Gastrocnemius medialis (tissue), 4 donors: ENCODE data around the gene DNM2. TPM values are rescaled to one million over a fixed set of nuclear protein-coding genes. Genes with fewer than 3 reads are reported as not detected.
"Not testable (repeated sequence)": the region's sequence is repeated elsewhere in the genome, so short reads cannot be mapped to it uniquely, and the experiment has no call there.

Source experiments
- ATAC-seq, 2 donors: fragments of 150-250 bp; one replicate each; pipeline ENCODE4 v1.9.1; 2016
- DNase-seq, 2 donors: peaks; one replicate each; pipeline ENCODE4 v3.0.0-alpha.2; 2019
- H3K27ac ChIP-seq, 4 donors: fragments of 200-600 bp; sonication (generic); 1 replicate in 1 of 4; 2 replicates in 3 of 4; pipeline ENCODE4 v1.5.1; 2016 to 2018; ENCODE audit warnings: mild to moderate bottlenecking in 2 of 4, moderate library complexity in 1 of 4
- H3K27me3 ChIP-seq, 3 donors: fragments of 200-600 bp; sonication (generic) in 2 of 3; 1 replicate in 1 of 3; 2 replicates in 2 of 3; pipeline versions ENCODE4 v1.5.1 to v1.6.0; 2016 to 2019; ENCODE audit warnings: mild to moderate bottlenecking in 1 of 3, moderate library complexity in 1 of 3
- H3K36me3 ChIP-seq, 2 donors: fragments of 200-600 bp; sonication (generic) in 1 of 2; one replicate each; pipeline ENCODE4 v1.5.1; 2017 to 2018
- H3K4me1 ChIP-seq, 2 donors: fragments of 200-600 bp; sonication (generic) in 1 of 2; one replicate each; pipeline ENCODE4 v1.5.1; 2016 to 2017; ENCODE audit warnings: mild to moderate bottlenecking in 2 of 2
- H3K4me3 ChIP-seq, 4 donors: fragments of 200-600 bp; sonication (generic) in 3 of 4; 1 replicate in 1 of 4; 2 replicates in 3 of 4; pipeline ENCODE4 v1.5.1; 2016 to 2019; ENCODE audit warnings: mild to moderate bottlenecking in 2 of 4
- H3K9me3 ChIP-seq, 3 donors: fragments of 200-600 bp; sonication (generic) in 2 of 3; 1 replicate in 1 of 3; 2 replicates in 2 of 3; pipeline ENCODE4 v1.5.1; 2016 to 2019
- POLR2A ChIP-seq, 2 donors: fragments of 450-650 bp; IDR thresholded peaks; one replicate each; pipeline ENCODE4 v1.6.1; 2017; ENCODE audit warnings: antibody characterized with exemption in 2 of 2, mild to moderate bottlenecking in 2 of 2, moderate library complexity in 2 of 2
- in situ Hi-C, 4 donors: fragments of 200-750 bp; cut with MboI; loops; one replicate each; pipeline versions ENCODE4 v1.15.0 to v1.8.0; 2017; ENCODE audit warnings: low sequenced_read_pairs in 4 of 4
- intact Hi-C: fragments of 100-400 bp; cut with DNase I; formaldehyde crosslinking; loops from one replicate; pipeline ENCODE4 v1.15.1; 2023; ENCODE audit warnings: low total_unique reads
- total RNA-seq, 4 donors: library from RNA; depleted of rRNA; stranded (reverse); fragments of >200 nt; gene quantifications; one replicate each; pipeline versions ENCODE4 v1.1.0 to v1.2.3, GENCODE V29; 2016
- TF ChIP-seq, protein P1 (sequence below), 5 experiments: fragments of 450-650 bp in 3 of 5; fragments of 200-600 bp in 2 of 5; sonication (generic) in 2 of 5; IDR thresholded peaks in 4 of 5; conservative IDR thresholded peaks in 1 of 5; 1 replicate in 4 of 5; 2 replicates in 1 of 5; pipeline ENCODE4 v1.5.1; 2016 to 2019; ENCODE audit warnings: antibody characterized with exemption in 5 of 5, mild to moderate bottlenecking in 3 of 5, moderate library complexity in 3 of 5

Gene DNM2
- total RNA-seq, 4 donors from 2014 or later = 76.2 to 131 (median 108) TPM

DNA sequence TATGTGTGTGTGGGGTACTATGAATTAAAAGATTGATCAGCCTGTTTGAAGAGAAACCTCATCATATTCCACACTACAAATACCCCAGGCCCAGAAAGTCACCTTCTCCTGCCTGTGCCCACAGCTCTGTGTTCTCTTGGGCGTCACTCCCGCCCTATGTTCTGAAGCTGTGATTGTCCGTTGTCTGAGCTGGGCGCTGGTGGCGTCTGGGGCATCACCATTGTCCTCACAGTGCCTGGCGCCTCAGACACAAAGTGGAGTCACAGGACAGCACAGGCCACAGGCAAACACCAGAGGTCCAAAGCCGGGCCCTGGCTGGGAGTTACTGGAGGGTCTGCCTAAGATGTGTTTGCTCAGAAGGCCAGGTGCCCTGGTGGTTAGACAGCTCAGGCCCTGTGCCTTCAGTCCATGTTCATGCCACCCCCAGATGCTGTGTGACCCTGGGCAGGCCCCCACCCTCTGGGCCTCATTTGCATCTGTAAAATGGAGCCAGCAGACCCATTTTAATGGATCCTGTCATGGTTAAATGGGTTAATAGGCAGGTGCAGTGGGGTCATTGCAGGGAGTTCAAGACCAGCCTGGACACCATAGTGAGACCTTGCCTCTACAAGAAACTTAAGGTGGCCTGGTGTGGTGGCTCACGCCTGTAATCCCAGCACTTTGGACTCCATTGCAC, 34.5 kb downstream of the DNM2 start:
- TF ChIP-seq POLR2A (IDR thresholded peaks at IDR 0.05) = no peak
- TF ChIP-seq, protein P1, sequence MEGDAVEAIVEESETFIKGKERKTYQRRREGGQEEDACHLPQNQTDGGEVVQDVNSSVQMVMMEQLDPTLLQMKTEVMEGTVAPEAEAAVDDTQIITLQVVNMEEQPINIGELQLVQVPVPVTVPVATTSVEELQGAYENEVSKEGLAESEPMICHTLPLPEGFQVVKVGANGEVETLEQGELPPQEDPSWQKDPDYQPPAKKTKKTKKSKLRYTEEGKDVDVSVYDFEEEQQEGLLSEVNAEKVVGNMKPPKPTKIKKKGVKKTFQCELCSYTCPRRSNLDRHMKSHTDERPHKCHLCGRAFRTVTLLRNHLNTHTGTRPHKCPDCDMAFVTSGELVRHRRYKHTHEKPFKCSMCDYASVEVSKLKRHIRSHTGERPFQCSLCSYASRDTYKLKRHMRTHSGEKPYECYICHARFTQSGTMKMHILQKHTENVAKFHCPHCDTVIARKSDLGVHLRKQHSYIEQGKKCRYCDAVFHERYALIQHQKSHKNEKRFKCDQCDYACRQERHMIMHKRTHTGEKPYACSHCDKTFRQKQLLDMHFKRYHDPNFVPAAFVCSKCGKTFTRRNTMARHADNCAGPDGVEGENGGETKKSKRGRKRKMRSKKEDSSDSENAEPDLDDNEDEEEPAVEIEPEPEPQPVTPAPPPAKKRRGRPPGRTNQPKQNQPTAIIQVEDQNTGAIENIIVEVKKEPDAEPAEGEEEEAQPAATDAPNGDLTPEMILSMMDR (IDR thresholded peaks at IDR 0.05 in 4 of 5, conservative IDR thresholded peaks at IDR 0.05 in 1 of 5) = no peak

DNA sequence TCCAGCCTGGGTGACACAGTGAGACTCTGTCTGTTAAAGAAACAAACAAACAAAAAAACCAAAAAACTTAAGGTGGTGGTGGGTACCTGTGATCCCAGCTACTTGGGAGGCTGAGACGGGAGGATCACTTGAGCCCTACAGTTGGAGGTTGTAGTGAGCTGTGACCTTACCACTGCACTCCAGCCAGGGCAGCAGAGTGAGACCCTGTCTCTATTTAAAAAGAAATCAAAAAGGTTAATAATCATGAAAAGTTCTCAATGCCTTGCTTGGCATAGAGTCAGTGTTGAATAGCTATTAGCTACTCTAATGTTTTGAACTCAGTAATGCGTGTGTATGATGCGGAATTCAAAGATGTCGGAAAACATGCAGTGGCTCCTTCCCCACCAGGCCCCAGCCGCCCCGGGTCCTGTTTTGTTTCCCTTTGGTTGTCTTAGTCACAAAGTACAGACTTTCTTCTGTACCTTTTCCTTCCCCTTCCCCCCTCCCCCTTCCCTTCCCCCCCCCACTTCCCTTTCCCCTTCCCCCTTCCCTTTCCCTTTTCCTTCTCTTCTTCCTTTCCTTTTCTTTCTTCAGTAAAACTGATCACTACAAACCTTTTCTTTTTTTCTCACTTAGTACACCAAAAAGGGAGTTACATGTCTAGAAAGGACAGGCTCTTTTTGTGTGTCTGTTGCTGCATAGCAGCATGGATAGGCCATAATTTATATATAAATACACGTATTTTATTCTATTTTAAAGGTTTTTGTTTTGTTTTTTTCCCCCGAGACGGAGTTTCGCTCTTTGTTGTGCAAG, 35.2 kb downstream of the DNM2 start:
- no peak overlapping the region for H3K27ac ChIP-seq
- in situ Hi-C loops = no loop called here
- no peaks in the 10 kb centered on the region for H3K36me3 ChIP-seq
- ATAC-seq (no peak), DNase-seq (no peak)
- H3K27me3 ChIP-seq = no peaks in the 10 kb centered on the region
- peaks cover 30 to 37% of the 10 kb centered on the region in 2 donors for H3K4me1 ChIP-seq
- no peaks in the 10 kb centered on the region for H3K9me3 ChIP-seq
- no peak for TF ChIP-seq POLR2A (IDR thresholded peaks at IDR 0.05)
- TF ChIP-seq, protein P1 (IDR thresholded peaks at IDR 0.05 in 4 of 5, conservative IDR thresholded peaks at IDR 0.05 in 1 of 5) = no peak
- no peak overlapping the region for H3K4me3 ChIP-seq
- intact Hi-C loops = no loop called here

More for the DNA sequence above, 34.5 kb downstream of the DNM2 start:
- Histone ChIP-seq H3K4me3 (no peak overlapping the region), H3K27me3 (no peaks in the 10 kb centered on the region), H3K4me1 (peaks cover 32 to 42% of the 10 kb centered on the region in 2 donors), H3K36me3 (no peaks in the 10 kb centered on the region), H3K9me3 (no peaks in the 10 kb centered on the region), H3K27ac (peak overlapping the region; percentile 50 to 72 (median 61))
- no peak for ATAC-seq
- DNase-seq = no peak
- in situ Hi-C loops = no loop called here
- intact Hi-C loops = no loop called here

DNA sequence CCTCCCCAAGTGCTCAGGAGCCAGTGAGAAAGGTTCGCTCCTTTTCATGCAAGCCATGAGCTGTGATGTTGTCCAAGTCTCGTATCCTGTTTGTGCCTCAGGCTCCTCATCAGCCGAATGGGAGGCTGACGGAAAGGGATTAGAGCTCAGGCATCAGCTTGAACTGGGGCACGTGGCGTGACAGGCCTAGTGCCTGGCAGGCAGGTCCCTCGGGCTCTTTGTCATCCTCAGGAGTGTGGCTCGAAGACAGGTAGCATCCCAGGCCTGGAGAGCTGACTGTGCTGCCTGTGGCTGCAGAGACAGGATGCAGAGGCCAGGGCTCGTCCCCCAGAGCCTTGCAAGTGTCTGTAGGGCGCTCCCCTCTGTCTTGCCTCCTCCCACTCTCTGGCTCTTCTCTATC, 38.5 kb downstream of the DNM2 start:
- ATAC-seq = no peak
- Histone ChIP-seq H3K36me3 (peaks cover 0 to 12% of the 10 kb centered on the region in 2 donors), H3K27me3 (no peaks in the 10 kb centered on the region), H3K4me1 (peaks cover 12% of the 10 kb centered on the region in 2 donors), H3K27ac (no peak overlapping the region), H3K4me3 (no peak overlapping the region), H3K9me3 (no peaks in the 10 kb centered on the region)
- no peak for TF ChIP-seq POLR2A (IDR thresholded peaks at IDR 0.05)
- TF ChIP-seq, protein P1 (IDR thresholded peaks at IDR 0.05 in 4 of 5, conservative IDR thresholded peaks at IDR 0.05 in 1 of 5) = no peak
- DNase-seq = no peak
- in situ Hi-C loops = no loop called here
- intact Hi-C loops = no loop called here

DNA sequence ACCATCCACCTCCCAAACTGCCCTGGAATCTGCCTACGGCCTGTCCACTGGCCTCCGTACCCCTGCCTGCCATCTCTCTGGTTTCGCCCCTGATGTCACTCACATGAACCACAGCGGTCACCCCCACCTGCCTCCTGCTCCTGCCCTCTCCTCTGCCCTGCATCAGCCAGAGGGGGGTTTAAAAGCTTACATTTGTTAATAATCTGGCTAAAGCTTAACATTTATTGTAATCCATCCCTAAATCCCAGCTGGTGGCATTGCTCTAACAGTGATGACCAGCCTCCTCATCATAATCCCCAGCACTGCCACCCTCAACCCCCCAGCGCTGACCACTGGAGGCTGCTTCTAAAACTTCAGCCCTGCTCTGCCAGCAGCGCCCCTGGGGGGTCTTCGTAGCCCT, 38.9 kb downstream of the DNM2 start:
- intact Hi-C loops (no loop called here), in situ Hi-C loops (no loop called here)
- ATAC-seq (no peak), DNase-seq (no peak)
- Histone ChIP-seq H3K27me3 (no peaks in the 10 kb centered on the region), H3K36me3 (peaks cover 0 to 15% of the 10 kb centered on the region in 2 donors), H3K4me1 (peaks cover 7 to 11% of the 10 kb centered on the region in 2 donors), H3K4me3 (no peak overlapping the region), H3K27ac (no peak overlapping the region), H3K9me3 (no peaks in the 10 kb centered on the region)
- TF ChIP-seq POLR2A (IDR thresholded peaks at IDR 0.05) = no peak
- TF ChIP-seq, protein P1 (IDR thresholded peaks at IDR 0.05 in 4 of 5, conservative IDR thresholded peaks at IDR 0.05 in 1 of 5) = no peak

DNA sequence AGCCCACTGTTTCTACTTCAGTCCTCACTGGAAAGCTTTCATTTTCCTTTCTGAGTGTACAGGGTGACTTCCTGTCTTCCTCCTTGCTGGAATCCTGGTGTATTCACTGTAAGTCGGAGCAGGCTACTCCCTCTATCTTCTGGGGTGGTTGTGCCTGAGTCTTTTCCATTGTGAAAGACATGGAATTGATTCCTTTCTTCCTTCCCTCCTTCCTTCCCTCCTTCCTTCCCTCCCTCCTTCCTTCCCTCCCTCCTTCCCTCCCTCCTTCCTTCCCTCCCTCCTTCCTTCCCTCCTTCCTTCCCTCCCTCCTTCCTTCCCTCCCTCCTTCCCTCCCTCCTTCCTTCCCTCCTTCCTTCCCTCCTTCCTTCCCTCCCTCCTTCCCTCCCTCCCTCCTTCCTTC, 40.2 kb downstream of the DNM2 start:
- H3K9me3 ChIP-seq, ATAC-seq, DNase-seq, intact Hi-C loops, H3K4me3 ChIP-seq, H3K27ac ChIP-seq, H3K27me3 ChIP-seq, in situ Hi-C loops: not testable (repeated sequence)
- Histone ChIP-seq H3K36me3 (peaks cover 0 to 15% of the 10 kb centered on the region in 2 donors), H3K4me1 (peaks cover 10 to 12% of the 10 kb centered on the region in 2 donors)
